GM13976 (cell line): ENCODE data around the gene SMIM45.
A peak's percentile ranks its signal among the peaks of the same experiment; 100 is the strongest.

Experiments
- DNase-seq: peaks from one replicate; pipeline ENCODE4 v3.0.0; 2012; ENCODE audit warnings: low spot score
- in situ Hi-C: fragments of 300-500 bp; cut with MboI; formaldehyde crosslinking; loops from one replicate; pipeline ENCODE4 v1.12.0; 2022; ENCODE audit warnings: low sequenced_read_pairs, mixed read lengths, inconsistent platforms; ENCODE audit not compliant: unreplicated experiment
- TF ChIP-seq, protein P1 (sequence below): IDR thresholded peaks from 2 replicates; pipeline ENCODE4 v1.5.1; 2012; ENCODE audit warnings: borderline replicate concordance, mild to moderate bottlenecking; ENCODE audit not compliant: insufficient read depth; ENCODE audit errors: extremely low read depth, missing control alignments, control extremely low read depth

Gene SMIM45

DNA sequence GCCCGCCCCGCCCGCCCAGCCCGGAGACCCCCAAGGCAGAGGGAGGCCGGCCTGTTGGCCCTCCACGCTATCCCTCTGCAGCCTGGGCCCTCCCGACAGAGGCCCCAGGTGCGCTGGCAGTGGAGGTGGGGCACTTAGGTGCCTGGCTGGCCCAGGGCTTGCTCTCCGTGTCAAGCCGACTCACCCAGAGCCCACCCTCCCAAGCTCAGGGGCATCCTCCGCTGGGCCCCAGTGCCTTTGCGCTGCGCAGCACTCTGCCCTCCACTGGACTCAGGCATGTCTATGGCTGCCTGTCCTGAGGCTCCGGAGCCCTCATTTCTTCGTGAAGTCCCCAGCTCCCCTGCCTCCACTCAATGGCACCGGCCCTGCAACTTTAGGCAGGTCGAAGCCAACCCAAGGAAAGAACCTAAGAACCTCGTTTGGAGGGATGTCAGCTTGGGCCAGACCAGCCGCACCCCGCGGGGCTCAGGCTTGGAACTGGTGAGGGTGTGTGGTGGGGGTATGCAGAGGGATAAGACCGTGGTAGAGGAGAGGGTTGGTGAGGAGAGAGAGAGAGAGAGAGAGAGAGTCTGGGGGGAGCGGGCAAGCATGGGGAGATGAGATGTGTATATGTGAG, 6.1 kb downstream of the SMIM45 start:
- in situ Hi-C loops = loop anchor here (25.0 kb wide), 1 partner anchor 479 kb away; the partner anchor contains the start of gene NFAM1
- TF ChIP-seq, protein P1, sequence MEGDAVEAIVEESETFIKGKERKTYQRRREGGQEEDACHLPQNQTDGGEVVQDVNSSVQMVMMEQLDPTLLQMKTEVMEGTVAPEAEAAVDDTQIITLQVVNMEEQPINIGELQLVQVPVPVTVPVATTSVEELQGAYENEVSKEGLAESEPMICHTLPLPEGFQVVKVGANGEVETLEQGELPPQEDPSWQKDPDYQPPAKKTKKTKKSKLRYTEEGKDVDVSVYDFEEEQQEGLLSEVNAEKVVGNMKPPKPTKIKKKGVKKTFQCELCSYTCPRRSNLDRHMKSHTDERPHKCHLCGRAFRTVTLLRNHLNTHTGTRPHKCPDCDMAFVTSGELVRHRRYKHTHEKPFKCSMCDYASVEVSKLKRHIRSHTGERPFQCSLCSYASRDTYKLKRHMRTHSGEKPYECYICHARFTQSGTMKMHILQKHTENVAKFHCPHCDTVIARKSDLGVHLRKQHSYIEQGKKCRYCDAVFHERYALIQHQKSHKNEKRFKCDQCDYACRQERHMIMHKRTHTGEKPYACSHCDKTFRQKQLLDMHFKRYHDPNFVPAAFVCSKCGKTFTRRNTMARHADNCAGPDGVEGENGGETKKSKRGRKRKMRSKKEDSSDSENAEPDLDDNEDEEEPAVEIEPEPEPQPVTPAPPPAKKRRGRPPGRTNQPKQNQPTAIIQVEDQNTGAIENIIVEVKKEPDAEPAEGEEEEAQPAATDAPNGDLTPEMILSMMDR = no peak
- DNase-seq = no peak

DNA sequence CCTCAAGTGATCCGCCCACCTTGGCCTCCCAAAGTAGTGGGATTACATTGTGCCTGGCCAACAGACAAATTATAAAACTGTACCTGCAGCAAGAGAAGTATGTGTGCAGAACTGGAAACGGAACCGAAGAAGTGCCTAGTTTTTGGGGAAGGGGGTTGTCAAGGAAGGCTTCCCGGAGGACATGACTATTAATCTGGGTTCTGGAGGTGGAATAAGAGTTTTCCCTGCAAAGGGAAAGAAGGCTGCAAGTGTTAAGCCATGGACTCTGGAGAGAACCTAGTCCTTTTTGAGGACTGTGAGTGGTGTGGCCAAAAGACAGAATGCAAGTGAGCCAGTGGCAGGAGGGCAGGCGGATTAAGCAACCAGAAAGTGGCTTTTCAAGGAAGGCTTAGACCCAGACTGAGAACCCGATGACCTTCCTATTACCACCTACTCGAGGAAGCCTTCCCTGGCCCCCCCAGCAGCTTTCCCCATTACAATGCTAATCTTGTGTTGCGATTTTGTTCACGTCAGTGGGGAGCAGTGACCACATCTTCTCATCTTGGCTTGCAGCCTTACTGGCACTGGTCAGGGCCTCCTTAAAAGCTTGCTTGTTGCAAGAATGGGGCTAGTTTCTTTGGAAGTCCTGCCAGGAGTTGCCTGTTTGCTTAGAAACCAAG, 11.6 kb downstream of the SMIM45 start:
- in situ Hi-C loops = loop anchor here (25.0 kb wide), 1 partner anchor 474 kb away; the partner anchor contains the start of gene NFAM1
- no peak for DNase-seq
- TF ChIP-seq, protein P1 = no peak

DNA sequence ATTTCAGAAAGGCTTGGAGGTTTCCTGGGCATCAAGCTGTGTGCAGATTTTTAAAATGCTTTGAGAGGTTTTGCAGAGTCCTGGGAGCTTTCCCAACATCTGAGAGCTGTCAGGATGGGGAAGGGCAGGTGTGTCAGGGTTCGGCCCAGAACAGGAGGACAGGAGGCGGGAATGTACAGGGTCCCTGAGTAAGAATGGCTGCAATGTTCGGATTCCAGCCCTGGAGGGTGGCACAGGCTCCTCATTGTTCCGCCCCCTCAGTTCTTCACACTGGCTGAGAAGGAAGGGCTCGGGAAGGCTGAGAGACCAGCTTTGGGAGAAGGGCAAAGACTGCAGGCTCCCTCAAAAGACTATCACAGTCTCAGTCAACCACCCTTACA, 12.2 kb downstream of the SMIM45 start:
- no peak for DNase-seq
- TF ChIP-seq, protein P1 = no peak
- in situ Hi-C loops = loop anchor here (25.0 kb wide), 1 partner anchor 473 kb away; the partner anchor contains the start of gene NFAM1

DNA sequence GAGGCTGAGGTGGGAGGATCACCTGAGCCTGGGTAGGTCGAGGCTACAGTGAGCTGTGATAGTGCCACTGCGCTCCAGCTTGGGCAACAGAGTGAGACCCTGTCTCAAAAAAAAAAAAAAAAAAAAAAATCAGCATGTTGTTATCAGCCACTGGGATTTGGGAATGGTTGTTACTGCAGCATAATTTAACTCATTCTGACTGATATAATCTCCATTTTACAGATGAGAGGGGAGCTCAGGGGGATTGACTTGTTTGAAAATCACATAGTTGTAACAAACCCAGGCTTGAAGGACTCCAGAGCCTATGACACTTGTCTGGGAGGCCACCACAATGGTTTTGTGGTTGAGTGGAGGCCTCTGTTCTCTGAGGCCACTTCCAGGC, 14.3 kb downstream of the SMIM45 start:
- no peak for DNase-seq
- TF ChIP-seq, protein P1 = no peak
- in situ Hi-C loops = loop anchor here (25.0 kb wide), 1 partner anchor 471 kb away; the partner anchor contains the start of gene NFAM1

DNA sequence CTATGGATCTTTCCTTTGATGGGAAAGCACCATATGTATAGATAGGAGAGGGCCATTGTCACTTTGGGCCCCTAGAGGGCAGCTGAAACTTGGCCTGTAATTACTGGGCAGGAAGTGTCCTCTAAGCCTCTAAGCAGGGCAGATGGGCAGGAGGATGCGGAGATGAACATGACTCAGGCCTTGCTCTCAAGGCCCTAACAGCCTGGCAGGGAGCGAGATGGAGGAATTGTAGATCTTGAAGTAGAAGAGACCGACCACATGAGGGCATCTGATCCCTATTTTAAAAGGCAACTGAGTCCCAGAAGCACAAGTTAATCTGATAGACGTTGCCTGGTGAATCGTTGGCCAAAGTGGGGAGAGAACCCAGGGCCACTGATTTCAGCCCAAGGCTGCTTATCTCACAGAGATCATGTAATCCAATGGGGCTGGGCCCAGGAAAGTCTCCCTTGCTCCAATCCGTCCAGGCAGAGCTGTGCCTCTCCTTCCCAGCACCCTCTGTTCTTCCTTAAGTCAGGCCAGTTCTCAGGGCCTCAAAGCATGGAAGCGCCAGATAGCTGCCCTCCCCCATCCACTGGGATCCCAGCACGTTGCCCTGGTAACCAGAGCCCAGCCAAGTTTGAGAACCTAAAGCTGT, 14.8 kb downstream of the SMIM45 start:
- TF ChIP-seq, protein P1 = peak; percentile 0
- DNase-seq = peak; percentile 74
- in situ Hi-C loops = loop anchor here (25.0 kb wide), 1 partner anchor 471 kb away; the partner anchor contains the start of gene NFAM1

DNA sequence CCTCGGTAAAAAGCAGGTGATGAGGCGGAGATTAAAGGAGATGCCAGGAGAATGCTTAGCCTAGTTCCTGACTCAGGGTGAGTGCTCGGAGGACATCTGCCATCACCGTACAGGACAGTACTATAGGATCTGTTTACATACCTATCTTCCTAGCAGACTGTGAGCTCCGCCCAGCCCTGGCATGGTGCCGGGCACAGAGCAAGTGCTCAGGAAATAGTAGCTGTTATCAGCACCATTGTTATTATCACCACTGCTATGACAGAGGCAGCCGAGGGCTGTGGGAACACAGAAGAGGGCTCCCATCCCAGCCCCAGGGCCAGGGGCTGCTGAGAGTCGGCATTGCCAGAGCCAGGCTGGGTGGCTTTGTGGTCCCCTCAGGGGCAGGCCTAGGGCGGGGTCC, 16.7 kb downstream of the SMIM45 start:
- DNase-seq = no peak
- TF ChIP-seq, protein P1 = no peak
- in situ Hi-C loops = loop anchor here (25.0 kb wide), 1 partner anchor 469 kb away; the partner anchor contains the start of gene NFAM1
